WERI-Rb-1 (cell line): ENCODE data around the gene KIAA0825.

ENCODE experiments used
- DNase-seq: peaks from one replicate; pipeline ENCODE4 v3.0.0-alpha.2; 2020
- H3K27ac ChIP-seq: fragments of 250-450 bp; sonication (Bioruptor Pico); 2 replicates; pipeline ENCODE4 v1.5.1; 2020; ENCODE audit warnings: mild to moderate bottlenecking, moderate library complexity
- H3K27me3 ChIP-seq: fragments of 250-450 bp; sonication (Bioruptor Pico); 2 replicates; pipeline ENCODE4 v1.5.1; 2021; ENCODE audit warnings: mild to moderate bottlenecking, low read depth, moderate library complexity; ENCODE audit not compliant: insufficient read depth, severe bottlenecking
- H3K36me3 ChIP-seq: fragments of 250-450 bp; sonication (Bioruptor Pico); 2 replicates; pipeline ENCODE4 v1.5.1; 2020; ENCODE audit warnings: mild to moderate bottlenecking, moderate library complexity
- H3K4me3 ChIP-seq: 2 replicates; pipeline ENCODE4 v1.5.1; 2011; ENCODE audit warnings: low read depth, mild to moderate bottlenecking, control low read depth, low read length
- H3K9me3 ChIP-seq: fragments of 250-450 bp; sonication (Bioruptor Pico); 2 replicates; pipeline ENCODE4 v1.5.1; 2021; ENCODE audit warnings: mild to moderate bottlenecking, moderate library complexity; ENCODE audit not compliant: severe bottlenecking
- TF ChIP-seq, protein P1 (sequence below): IDR thresholded peaks from 2 replicates; pipeline ENCODE4 v1.5.1; 2011; ENCODE audit warnings: low read depth, mild to moderate bottlenecking, control low read depth, inconsistent platforms, low read length

The KIAA0825 gene

DNA sequence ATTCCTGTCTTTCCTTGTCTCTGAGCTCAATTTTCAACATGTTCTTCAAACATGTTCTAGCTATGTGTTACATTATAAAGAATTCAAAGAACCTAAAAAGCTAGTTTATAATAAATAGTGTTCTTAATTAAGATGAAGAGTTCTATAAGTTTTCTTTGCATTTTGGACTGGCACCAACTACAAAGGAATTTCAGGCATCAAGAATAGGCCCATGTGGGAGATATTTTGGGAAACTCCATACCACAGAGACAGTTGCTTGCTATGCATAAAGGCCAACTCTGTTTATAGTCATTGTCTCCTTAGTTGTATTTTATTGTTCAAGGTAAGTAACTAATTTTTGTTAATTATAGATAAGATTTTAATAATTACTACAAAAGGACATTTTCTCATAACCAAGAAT, 4.6 kb upstream of the KIAA0825 start:
- no peak for DNase-seq
- Histone ChIP-seq H3K27ac (no peak overlapping the region), H3K27me3 (no peaks in the 10 kb centered on the region), H3K4me3 (no peak overlapping the region), H3K36me3 (peaks cover 11% of the 10 kb centered on the region), H3K9me3 (no peaks in the 10 kb centered on the region)
- TF ChIP-seq, protein P1, sequence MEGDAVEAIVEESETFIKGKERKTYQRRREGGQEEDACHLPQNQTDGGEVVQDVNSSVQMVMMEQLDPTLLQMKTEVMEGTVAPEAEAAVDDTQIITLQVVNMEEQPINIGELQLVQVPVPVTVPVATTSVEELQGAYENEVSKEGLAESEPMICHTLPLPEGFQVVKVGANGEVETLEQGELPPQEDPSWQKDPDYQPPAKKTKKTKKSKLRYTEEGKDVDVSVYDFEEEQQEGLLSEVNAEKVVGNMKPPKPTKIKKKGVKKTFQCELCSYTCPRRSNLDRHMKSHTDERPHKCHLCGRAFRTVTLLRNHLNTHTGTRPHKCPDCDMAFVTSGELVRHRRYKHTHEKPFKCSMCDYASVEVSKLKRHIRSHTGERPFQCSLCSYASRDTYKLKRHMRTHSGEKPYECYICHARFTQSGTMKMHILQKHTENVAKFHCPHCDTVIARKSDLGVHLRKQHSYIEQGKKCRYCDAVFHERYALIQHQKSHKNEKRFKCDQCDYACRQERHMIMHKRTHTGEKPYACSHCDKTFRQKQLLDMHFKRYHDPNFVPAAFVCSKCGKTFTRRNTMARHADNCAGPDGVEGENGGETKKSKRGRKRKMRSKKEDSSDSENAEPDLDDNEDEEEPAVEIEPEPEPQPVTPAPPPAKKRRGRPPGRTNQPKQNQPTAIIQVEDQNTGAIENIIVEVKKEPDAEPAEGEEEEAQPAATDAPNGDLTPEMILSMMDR: no peak

DNA sequence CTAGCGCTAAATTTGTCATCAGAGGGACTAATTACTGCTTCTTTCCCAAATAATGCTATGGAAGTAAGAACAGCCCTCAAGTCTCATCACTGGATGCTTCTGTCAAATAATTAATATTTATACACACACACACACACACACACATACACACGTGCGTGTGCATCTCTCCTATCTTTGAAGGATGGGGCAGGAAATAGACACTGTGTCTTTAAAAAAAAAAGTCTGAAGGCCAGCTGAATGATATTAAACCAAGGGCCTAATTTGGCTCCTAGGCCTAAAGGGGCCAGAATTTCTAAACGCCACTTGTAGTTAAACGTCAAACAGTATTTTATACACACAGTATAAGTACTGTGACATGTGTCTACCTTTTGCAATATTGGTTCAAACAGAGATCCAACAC, 3.4 kb upstream of the KIAA0825 start:
- Histone ChIP-seq H3K27me3 (no peaks in the 10 kb centered on the region), H3K36me3 (peaks cover 11% of the 10 kb centered on the region), H3K27ac (no peak overlapping the region), H3K9me3 (no peaks in the 10 kb centered on the region), H3K4me3 (no peak overlapping the region)
- TF ChIP-seq, protein P1: no peak
- DNase-seq: no peak

DNA sequence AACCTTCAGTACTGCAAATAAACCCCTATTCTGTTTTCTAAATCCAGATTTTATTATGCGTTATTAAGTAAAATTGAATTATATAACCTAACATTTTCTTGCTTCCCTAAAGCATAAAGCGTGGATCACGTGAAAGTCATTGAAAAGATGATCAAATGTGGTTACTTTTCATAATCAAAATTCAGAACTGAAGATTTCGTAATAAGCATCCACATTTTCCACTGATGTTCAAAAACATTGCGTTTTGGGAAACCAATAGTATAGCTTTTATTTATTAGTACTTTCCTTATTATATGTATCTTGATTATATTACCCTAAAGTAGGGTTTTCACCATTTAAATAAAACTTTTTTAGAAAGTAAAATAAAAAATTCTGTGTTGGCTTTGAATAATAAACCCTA, 1.9 kb upstream of the KIAA0825 start:
- Histone ChIP-seq H3K4me3 (no peak overlapping the region), H3K9me3 (no peaks in the 10 kb centered on the region), H3K27ac (no peak overlapping the region), H3K27me3 (no peaks in the 10 kb centered on the region), H3K36me3 (peaks cover 11% of the 10 kb centered on the region)
- no peak for DNase-seq
- TF ChIP-seq, protein P1: no peak

DNA sequence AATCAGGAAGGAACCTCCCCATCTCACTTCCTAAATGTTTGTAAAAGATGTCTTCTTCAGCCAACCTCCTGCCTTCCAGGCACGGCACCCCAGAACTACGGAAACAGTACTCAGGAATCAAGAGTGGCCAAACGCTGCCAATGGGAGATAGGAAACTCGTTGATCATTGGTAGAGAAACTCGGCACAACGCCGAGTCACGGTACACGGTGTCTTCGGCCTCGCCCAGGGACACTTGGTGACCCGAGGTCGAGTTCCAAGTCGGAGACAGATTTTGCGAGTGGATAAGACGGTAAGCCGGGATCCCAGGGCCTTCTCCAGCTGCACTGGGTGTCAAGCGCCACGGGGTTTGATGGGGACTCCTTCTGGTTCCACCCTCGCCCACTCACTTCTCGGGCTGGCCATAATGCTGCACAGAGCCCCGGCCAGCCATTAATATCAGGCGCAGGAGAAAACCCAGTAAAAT, 343 bp downstream of the KIAA0825 start:
- TF ChIP-seq, protein P1: no peak

DNA sequence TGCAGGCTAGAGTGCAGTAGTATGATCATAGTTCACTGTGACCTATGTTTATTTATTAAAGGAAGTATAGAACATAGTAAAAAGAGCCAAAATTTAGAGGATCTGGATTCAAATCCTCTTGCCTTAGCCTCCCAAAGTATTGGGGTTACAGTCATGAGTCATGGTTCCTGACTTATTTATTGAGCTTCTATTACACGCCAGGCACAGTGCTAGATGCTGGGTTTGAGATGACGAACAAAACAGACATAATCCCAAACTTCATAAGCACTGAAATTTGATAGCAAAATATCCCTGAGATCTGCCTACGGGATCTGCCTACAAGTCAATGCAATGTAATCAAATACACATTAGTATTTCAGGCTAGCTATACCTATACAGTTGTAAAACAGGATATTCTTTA, 2.5 kb downstream of the KIAA0825 start:
- TF ChIP-seq, protein P1: no peak
- Histone ChIP-seq H3K36me3 (peaks cover 4% of the 10 kb centered on the region), H3K27ac (no peak overlapping the region; the same call in 1 of the 2 replicates), H3K27me3 (no peaks in the 10 kb centered on the region), H3K9me3 (no peaks in the 10 kb centered on the region), H3K4me3 (no peak overlapping the region)
- DNase-seq: no peak

More for the DNA sequence above, 343 bp downstream of the KIAA0825 start:
- peaks cover 11% of the 10 kb centered on the region for H3K36me3 ChIP-seq
- no peaks in the 10 kb centered on the region for H3K27me3 ChIP-seq
- peak overlapping the region; percentile 90 for H3K27ac ChIP-seq
- H3K9me3 ChIP-seq: no peaks in the 10 kb centered on the region
- peak; percentile 57 for DNase-seq
- H3K4me3 ChIP-seq: peak overlapping the region; percentile 84

DNA sequence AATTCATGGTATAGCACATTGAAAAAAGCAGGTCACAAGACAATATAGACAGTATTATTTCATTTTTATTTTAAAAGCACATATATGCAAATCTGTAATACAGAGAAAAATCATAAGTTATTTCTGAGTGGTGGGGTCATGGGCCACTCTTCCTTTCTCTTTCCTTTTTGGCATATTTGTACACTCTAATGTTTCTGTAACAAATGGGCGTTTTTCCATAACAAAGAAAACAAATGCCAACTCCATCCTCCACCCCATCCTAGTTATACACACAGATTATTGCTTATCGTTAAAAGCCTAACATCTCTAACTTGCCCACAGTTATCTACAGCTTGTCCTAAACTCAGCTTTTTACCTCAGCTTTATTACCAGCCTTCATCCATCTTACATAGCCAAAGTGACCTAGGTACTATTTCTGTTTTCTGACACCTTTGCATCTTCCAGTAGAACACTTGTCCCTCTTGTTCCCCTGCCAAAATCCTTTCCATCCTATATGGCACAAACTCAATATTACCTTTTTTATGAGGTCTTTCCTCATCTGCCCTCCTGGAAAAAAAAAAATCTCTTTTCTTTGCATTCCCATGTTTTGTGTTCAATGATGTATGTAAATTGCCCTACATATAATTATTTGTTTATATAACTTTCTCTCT, 4.1 kb downstream of the KIAA0825 start:
- TF ChIP-seq, protein P1: no peak
- no peak for DNase-seq
- Histone ChIP-seq H3K4me3 (no peak overlapping the region), H3K27me3 (no peaks in the 10 kb centered on the region), H3K27ac (no peak overlapping the region), H3K36me3 (peaks cover 4% of the 10 kb centered on the region), H3K9me3 (no peaks in the 10 kb centered on the region)
